HG03575 (cell line): ENCODE measurements around the gene ITPKC.

ENCODE experiments used
- ATAC-seq: cut with Tn5 transposase; IDR thresholded peaks from one replicate; pipeline ENCODE4 v1.9.1; 2021; ENCODE audit not compliant: unreplicated experiment, insufficient number of reproducible peaks, low FRiP score; ENCODE audit errors: extremely low read depth

Gene ITPKC

GRCh38 chr19:40736661-40737060 is 19.7 kb downstream of the ITPKC start:
- ATAC-seq: no peak

GRCh38 chr19:40737102-40737644 is 20.3 kb downstream of the ITPKC start:
- ATAC-seq: no peak

DNA sequence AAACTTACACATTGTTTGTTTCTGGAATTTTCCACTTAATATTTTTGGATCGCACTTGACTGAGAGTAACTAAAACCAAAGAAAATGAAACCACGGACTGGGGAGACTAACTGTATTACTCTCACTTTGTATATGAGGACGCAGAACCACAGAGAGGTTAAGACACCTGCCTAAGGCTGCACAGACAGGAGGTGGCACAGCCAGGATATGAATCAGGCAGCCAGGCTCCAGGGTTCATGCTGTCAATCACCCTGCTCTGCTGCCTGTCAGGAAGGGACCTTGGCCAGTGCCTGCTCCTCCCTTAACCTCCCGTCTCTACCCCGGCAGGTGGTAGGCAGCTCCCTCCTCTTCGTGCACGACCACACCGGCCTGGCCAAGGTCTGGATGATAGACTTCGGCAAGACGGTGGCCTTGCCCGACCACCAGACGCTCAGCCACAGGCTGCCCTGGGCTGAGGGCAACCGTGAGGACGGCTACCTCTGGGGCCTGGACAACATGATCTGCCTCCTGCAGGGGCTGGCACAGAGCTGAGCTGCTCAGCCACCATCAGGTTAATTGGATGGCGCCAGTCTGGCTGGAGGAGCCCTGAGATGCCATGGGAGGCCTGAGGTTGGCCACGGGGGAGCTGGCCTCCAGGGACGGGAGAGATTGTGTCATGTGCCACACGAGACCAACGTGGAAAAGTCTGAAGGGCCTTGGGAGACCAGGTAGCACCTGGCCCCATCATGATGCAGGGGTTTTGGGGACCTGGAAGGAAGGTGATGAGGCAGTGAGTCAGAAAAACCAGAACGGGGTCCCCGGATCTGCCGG is 22.3 kb downstream of the ITPKC start:
- no peak for ATAC-seq

- no peak for ATAC-seq
Observed at GRCh38 chr19:40739871-40740703, 23.2 kb downstream of the ITPKC start.

GRCh38 chr19:40740747-40741146 is 23.8 kb downstream of the ITPKC start:
- no peak for ATAC-seq

DNA sequence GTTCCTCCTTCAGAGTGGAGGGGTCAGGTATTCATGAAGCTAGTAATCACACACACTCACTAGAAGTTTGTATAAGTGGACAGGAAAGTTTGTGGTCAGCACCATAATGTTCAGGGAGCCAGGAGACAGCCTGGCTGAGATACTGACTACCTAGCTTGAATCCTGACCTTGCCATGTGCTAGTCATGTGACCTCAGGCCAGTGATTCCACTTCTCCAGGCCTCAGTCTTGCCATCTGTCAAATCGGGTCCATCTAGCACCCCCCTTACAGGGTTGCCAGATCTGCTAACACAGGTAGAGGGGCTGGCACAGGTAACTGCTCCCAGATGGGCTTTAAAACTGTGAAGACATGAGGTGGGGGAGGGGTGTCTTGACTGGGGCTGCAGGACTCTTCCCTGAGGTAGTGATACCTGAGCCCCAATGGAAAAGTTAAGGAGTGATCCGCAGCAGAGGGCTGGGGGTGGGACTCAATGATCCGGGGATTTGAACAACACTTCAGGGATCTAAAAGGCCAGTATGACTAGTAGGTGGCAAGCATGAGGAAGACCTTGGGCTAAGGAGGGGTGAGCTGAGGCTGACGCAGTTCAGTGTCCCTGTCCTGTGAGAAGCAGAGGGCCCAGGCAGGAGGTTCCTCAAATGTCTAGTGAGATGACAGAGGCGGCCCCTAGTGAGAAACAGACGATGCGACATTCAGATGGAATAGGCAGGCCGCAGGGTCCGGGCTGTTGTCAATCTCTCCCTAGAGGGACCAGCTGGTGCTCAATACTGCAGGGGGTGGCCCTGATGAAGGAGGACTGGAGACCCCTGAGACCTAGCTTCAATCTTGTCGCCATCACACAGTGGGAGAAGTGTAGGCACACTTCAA is 24.8 kb downstream of the ITPKC start:
- no peak for ATAC-seq

GRCh38 chr19:40742477-40742876 is 25.6 kb downstream of the ITPKC start:
- no peak for ATAC-seq

- ATAC-seq: no peak
Observed at GRCh38 chr19:40742886-40743285, 26.0 kb downstream of the ITPKC start.

DNA sequence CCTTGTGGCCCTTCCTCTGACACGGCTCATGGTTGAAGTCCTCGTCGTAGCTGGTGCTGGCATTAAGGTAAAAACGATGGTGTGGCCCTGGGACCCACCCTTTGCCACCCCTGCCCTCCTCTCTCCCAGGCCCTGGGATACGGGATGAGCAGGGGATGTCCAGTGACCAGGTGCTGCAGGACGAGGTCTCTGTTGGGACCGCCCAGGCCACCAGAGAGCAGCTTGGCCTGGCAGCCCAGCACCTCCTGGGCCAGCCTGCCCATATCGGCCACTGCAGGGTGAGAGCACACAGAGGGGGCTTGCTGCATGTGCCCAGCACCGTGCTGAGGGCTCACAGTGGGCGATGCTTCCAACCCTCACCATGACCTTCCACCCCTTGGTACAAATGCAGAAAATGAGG is 27.0 kb downstream of the ITPKC start:
- ATAC-seq: no peak

GRCh38 chr19:40744554-40745401 is 27.9 kb downstream of the ITPKC start:
- no peak for ATAC-seq

DNA sequence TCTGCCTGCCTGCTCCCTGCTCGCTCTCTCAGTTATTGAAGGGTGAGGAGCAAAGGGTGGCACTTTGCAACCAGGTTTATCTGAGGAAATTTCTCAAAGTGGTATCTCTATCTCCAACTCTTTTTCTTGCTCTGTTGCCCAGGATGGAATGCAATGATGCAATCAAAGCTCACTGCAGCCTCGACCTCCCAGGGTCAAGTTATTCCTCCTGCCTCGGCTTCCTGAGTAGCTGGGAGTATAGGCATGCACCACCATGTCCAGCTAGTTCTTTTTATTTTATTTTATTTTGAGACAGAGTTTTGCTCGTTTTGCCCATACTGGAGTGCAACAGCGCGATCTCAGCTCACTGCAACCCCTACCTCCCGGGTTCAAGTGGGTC is 28.5 kb downstream of the ITPKC start:
- no peak for ATAC-seq

- ATAC-seq: no peak
Observed at GRCh38 chr19:40747536-40747935, 30.6 kb downstream of the ITPKC start.

DNA sequence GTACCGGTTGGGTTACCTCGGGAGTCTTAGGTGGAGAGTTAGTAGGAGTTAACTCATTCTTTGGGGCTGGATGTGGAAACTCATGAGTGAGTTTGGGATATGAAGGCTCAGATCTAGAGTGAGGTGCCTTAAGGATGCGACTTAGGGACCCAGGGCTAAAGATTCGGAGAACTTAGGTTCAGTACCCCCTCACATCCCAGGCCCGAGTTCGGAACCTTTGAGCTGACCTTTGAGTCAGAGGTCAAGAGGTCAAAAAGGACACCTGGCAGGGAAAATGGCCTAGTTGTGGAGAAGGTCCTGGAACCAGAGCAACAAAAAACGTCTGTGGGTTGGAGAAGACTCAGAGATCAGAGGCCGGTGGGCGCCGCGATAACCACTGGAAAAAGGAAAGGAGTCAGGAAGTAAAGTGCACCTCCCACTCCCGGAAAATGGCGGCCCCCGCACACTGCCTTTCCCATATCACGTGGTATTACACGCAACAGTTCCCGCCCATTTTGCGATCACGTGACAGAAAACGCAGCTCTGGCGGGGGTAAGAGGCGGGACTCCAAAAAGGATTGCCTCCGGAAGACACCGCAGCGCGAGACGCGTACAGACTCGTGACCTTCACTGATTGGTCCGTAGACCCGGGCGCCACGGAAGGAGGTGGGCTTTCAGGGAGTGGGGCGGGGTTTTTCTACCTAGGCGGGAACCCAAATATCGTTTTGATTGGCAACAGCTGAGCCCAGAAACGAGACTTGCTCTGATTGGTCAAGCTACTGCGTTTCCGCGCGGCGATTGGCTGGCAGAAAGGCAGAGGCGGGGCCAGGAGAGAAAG is 33.4 kb downstream of the ITPKC start, which contains the start of gene ACTMAP:
ACTMAP (minus strand) TSS at position 420 of the 816 bp plus-strand sequence. CDS start 674 bp downstream, outside the sequence.
- ATAC-seq: peak; percentile 58

- ATAC-seq: peak; percentile 31
Observed at GRCh38 chr19:40750874-40751537, 34.1 kb downstream of the ITPKC start, which contains the start of gene SNRPA. Gene SNRPA (plus strand): TSS chr19:40751203. CDS start chr19:40751409, 206 bp downstream.

GRCh38 chr19:40752257-40752781 is 35.4 kb downstream of the ITPKC start:
- no peak for ATAC-seq

DNA sequence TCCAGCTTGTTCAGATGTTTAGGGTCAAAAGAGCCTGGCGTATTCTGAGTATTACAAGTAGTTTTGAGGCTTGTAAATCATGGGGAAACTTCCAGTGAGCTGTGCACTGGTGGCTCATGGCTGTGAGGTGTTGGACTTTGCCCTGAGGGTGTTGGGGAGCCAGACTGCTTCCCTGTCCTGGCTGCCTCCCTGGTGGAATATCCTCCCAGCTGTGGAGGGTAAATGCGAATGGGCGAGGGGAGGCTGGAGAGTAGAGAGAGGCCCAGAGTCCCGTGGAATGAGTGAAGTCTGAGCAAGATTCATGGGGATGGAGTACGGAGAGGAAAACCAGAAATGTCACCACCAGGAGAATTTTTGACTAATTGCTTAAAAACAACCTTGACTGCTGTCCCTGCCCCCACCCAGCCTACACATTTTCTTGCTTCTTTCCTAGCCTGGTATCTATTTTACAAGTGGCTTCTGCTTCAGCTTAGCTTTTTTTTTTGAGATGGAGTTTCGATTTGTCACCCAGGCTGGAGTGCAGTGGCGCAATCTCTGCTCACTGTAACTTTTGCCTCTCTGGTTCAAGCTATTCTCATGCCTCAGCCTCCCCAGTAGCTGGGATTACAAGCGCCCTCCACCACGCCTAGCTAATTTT is 37.8 kb downstream of the ITPKC start:
- no peak for ATAC-seq
